NCI-H446 treated with DMSO at 0.1 percent for 48 hours (cell line): ENCODE results near the gene DEXI.

ENCODE experiments used
- DNase-seq: peaks from one replicate; lab custom pipeline; 2025; lab: John Stamatoyannopoulos, UW

The DEXI gene

DNA sequence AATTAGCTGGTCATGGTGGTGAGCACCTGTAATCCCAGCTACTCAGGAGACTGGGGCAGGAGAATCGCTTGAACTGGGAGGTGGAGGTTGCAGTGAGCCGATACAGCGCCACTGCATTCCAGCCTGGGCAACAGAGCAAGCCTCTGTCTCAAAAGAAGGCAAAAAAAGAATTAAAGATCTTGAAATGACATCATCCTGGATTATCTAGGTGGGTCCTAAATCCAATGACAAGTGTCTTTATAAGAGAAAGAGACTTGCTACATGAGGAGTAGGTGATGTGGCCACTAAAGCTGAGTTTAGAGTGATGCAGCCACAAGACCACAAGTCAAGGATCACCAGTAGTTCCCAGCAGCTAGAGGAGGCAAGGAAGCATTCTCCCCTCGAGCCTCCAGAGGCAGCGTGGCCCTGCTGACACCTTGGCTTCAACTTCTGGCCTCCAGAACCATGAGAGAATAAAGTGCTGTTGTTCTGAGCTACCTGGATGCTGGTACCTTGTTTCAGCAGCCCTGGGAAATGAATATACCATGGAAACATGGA is 49.4 kb downstream of the DEXI start:
- DNase-seq: no peak

GRCh38 chr16:10889855-10890254 is 52.4 kb downstream of the DEXI start:
- DNase-seq: no peak

DNA sequence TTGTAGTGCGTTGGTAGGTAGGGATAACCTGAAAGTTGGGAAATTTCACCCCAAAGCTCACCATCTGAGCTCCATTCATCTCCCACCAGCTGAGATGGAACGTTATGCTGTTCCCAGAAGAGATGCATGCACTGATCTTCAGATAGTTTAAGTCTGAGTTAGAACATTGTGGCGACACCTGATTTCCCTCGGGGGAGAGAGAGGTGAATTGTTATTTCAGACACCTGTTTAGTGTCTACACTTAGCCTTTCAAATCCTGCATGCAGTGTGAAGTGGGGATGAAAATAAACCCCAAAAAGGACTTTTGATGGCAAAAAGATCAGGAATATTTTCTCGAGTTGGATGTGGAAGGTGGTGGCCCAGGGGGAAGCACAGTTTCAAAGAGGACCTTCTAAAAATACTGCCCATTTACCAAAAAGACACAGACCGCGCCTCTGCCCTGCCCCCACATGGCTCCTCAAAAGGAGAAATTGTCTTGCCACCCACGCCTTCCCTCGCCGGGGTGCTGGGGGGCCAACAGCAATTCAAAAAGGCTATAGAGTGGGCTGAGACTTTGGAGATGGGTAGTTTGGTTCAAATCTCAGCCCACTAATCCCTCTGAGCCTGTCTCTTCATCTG is 53.8 kb downstream of the DEXI start:
- DNase-seq: no peak

- DNase-seq: no peak
Observed at GRCh38 chr16:10885246-10885645, 57.0 kb downstream of the DEXI start.

GRCh38 chr16:10883004-10883403 is 59.3 kb downstream of the DEXI start:
- DNase-seq: no peak

- no peak for DNase-seq
Observed at GRCh38 chr16:10881479-10882030, 60.7 kb downstream of the DEXI start.

GRCh38 chr16:10880594-10881452 is 61.4 kb downstream of the DEXI start:
- DNase-seq: no peak

GRCh38 chr16:10879681-10880589 is 62.3 kb downstream of the DEXI start:
- DNase-seq: no peak
